NCI-H2107 treated with DMSO at 0.1 percent for 48 hours (cell line): Measurements from ENCODE around the gene GPR107.

Source experiments
- DNase-seq: peaks from one replicate; lab custom pipeline; 2025; ENCODE audit not compliant: unreplicated experiment; lab: John Stamatoyannopoulos, UW

The GPR107 gene

GRCh38 chr9:130128733-130129431 lies 75.2 kb downstream of the GPR107 start:
- no peak for DNase-seq

DNA sequence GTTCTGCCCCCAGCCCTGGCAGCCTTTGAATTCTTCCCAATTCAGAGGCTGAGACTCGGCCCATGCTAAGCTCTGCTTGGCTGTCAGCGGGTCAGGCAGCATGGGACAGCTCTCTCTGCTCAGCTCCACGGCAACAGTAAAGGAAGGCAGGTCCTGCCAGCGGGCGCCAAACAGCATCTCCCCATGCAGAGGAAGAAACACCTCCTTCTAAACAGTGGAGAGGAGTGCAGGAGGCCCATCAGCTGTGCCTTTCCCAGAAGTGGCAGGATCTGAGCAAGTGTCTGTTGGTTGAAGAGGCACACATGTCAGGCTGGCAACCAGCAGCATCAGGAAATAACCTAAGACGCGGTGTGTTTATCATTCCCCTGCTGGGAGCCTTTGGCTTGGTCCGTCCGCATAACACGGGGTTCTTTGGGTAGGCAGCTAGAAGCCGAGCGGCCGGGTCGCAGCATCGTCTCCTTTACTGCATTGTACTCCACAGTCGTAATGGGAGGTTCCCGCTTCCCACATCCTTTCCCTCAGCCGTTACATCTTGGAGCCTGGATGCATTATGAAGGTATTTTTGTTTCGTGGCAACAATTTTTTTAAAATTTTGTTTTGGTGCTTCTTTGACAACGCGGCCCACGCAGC lies 75.8 kb downstream of the GPR107 start:
- DNase-seq: no peak

GRCh38 chr9:130132746-130133145 lies 79.0 kb downstream of the GPR107 start:
- DNase-seq: no peak

GRCh38 chr9:130137081-130137640 lies 83.5 kb downstream of the GPR107 start:
- DNase-seq: no peak

- DNase-seq: no peak
Measured at GRCh38 chr9:130137641-130138081, 84.0 kb downstream of the GPR107 start.

- no peak for DNase-seq
Measured at GRCh38 chr9:130138171-130138653, 84.5 kb downstream of the GPR107 start.

- DNase-seq: no peak
Measured at GRCh38 chr9:130138791-130139190, 85.1 kb downstream of the GPR107 start.

- peak; percentile 74 for DNase-seq
Measured at GRCh38 chr9:130139251-130139650, 85.5 kb downstream of the GPR107 start.

GRCh38 chr9:130140706-130141105 lies 87.0 kb downstream of the GPR107 start:
- DNase-seq: no peak

DNA sequence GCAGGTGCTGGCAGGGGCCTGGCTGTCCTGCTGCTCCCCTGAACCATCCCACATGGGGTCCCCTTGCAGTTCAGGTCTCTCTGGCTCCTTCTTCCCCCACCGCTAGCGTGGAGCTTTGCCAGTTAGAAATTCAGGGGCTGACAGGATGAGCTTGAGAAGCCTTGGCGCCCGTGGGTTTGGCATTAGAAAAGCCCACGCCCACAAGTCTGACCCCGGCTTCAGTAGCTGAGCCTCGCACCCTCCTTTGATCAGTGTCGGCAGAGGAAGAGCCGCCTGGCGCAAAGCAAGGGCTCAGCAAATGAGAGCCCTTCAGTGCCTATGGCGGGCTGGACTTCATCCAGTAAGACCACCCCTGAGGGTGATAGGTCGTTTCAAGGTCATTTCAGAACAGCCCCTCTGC lies 88.3 kb downstream of the GPR107 start:
- no peak for DNase-seq

DNA sequence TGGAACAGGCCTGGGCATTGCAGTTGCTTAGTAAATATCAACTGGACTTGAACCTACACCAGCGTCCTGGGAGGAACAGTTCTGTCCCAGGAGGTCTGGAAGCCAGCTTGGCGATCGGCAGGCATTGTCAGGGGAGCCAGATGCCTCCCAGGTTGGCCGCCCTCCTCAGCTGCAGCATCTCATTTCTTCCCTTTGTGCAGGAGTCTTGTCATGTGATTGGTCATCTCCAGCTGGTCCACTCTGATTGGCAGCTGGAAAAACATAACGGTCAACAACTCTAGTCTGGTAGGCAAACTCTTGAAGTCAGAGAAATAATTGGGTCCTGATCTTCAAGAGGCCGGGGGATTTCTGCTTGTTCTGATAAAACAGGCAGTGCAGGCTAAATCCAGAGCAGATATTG lies 88.9 kb downstream of the GPR107 start:
- DNase-seq: no peak

DNA sequence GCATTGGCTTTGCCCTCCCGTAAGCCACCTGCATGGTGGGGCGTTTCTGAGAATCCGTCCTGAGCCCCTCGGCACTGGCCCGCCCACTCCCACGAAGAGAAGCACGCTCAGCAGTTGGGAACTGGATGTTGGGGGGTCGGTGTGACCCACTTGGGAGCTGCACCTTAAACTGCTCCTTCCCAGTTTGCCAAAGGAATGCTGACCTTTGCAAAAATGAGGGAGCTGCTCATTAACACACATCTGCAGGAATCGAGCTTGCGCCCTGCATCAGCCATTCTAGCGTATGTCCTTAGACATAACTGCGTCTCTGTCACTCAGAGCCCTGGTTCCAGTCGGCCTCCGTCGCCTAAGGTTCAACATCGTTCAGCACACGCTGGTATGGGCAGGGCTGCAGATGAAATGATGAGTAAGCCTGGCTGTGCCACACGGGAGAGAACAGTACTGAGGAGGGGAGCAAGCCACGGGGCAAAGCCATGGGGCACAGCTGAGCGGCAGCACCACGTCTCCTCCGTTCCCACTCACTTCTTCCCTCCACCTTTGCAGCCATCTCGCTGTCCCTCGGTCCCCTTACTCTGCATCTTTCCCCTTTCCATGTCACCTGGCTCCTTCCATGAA lies 89.7 kb downstream of the GPR107 start:
- no peak for DNase-seq

DNA sequence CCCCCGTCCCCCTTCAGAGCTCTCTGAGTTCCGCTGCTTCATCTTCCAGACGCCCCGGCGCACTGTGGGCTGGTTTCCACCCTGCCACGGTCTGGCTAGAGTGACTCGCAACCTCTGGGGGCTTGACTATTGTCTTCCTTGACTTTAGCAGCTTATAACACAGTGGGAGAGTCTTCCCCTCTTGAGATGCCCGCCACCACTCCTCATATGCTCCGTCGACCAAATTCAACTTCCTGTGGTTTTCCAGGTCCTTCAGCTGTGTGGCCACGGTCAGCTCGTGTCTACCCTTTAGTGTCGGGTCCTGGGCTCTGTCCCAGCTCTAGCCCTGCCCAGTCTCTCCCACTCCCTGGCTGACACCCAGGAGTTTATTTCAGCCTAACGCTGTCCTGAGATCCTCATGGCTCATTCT lies 90.3 kb downstream of the GPR107 start:
- DNase-seq: no peak

DNA sequence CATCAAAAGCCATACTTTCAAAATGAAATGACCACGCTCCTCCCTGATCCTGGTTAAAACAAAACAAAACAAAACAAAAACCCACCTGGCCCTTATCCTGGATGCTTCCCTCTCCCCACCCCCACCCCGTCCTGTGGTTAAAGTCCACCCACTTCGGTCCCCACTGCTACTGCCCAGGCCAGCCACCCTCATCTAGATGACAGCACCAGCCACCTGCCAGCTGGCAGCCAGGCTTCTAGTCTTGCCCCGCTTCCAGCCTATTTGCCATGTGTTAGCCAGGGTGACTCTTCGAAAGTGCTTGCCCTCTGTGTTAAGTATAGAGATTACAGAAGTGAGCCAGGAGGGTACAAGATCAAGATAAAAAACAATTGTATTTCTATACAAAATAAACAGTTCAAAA lies 91.0 kb downstream of the GPR107 start:
- peak; percentile 14 for DNase-seq

DNA sequence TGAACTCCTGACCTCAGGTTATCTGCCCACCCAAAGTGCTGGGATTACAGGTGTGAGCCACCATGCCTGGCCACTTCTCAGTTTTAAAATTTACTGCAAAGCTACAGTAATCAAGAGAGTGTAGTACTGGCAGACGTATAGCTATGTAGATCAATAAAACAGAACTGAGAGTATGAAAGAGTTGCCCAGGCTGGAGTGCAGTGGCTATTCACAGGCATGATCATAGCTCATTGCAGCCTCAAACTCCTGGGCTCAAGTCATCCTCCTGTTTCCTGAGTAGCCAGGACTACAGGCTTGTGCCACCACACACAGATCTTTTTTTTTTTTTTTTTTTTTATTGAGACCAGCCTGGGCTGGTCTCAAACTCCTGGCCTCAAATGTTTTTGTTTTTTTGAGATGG lies 92.0 kb downstream of the GPR107 start:
- no peak for DNase-seq

- no peak for DNase-seq
Measured at GRCh38 chr9:130147198-130147597, 93.5 kb downstream of the GPR107 start.

DNA sequence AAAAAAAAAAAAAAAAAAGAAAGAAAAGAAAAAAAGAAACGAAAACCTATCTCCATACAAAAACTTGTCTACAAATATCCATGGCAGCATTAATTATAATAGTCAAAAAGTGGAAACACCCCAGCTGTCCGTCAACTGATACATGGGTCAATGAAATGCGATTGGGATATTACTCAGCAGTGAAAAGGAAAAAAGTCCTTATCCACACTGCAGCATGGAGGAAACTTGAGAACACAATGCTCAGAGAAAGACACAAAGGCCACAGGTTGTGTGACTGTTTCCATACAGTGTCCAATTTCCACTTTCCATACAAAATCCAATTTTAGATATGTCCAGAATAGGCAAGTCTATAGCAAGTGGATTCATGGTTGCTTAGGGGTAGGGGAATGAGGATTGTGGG lies 94.2 kb downstream of the GPR107 start:
- no peak for DNase-seq

DNA sequence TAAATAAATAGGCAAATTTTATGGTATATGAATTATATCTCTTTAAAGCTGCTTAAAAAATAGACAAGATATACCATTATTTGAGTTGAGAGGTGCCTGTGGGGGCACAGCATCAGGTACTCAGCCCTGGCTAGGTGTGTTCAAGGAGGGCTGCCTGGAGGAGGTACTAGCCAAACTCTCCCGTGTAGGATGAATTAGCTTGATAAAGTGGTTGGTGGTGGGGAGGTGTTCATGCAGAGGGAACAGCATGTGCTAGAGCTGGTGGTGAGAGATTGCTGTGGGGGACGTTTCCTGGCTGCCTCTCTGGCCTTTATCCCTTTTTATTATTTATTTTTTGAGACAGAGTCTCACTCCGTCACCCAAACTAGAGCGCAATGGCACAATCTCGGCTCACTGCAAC lies 95.3 kb downstream of the GPR107 start:
- no peak for DNase-seq

DNA sequence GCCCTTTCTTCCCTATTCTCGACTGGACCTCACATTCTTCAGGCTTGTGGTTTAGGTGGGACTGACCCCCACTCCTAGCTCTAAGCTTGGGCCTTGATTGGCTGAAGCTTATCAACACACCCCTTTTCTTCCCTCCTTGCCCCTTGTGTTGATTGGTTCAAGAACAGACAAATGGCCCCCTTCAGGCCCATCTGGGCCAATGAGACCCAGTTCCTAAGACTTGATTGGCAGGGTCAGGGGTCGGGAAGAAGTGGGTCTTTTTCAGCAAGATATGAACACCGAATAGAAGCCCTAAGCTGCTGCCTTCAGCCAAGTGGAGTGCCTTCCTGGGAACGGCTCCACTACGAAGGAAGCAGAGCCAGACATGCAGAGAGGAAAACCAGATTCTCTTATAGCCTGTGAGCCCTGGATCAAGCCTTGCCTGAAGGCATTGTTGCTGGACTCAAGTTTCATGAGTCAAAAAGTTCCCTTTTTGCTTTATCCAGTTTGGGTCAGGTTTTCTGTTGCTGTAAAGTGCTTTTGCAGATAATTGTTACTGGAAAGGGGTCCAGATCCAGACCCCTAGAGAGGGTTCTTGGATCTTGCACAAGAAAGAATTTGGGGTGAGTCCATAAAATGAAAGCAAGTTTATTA lies 96.1 kb downstream of the GPR107 start:
- no peak for DNase-seq

- DNase-seq: no peak
Measured at GRCh38 chr9:130150779-130151382, 97.2 kb downstream of the GPR107 start.

GRCh38 chr9:130154816-130155215 lies 101.1 kb downstream of the GPR107 start:
- DNase-seq: no peak
